HG03378 (cell line): ENCODE data around the gene ANKS4B.
"Not testable (repeated sequence)": the region's sequence is repeated elsewhere in the genome, so short reads cannot be mapped to it uniquely, and the experiment has no call there.

Source experiments
- ATAC-seq: cut with Tn5 transposase; IDR thresholded peaks from one replicate; pipeline ENCODE4 v1.9.1; 2021; ENCODE audit warnings: mild to moderate bottlenecking, moderate library complexity; ENCODE audit not compliant: unreplicated experiment

ANKS4B gene, protein sequence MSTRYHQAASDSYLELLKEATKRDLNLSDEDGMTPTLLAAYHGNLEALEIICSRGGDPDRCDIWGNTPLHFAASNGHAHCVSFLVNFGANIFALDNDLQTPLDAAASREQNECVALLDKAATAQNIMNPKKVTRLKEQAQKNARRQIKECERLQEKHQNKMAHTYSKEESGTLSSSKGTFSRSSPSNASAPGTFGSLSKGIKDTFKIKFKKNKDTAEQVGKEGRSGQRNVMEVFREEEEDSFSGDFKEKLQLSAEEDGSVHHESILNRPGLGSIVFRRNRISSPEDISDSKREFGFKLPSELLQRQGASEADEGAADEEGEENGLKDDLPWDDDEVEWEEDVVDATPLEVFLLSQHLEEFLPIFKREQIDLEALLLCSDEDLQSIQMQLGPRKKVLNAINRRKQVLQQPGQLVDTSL

DNA sequence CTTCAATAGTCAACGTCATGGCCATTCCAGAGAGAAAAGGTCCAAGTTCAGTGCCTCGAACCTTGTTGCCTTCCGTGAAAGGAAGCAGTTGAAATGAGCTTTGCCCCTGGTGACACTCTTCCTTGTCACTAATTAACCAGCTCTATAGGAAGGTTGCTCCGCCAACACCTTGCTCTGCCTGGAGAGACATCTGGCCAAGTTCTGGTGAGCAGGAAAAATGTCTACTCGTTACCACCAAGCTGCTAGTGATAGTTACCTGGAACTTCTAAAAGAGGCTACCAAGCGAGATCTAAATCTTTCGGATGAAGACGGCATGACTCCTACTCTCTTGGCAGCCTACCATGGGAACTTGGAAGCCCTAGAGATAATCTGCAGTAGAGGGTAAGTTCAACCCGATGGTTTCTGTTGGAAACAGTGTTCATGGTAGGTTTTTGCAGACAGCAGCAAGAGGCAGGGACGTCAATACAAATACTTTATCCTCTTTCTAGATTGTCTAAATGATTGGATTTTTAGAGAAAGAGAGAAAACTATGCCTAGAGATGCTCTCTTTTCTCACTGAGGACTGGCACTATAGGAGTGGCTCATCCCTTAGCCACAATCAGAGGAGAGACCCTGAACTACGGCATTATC, at the start of gene ANKS4B:
Gene ANKS4B, plus strand, starts transcription at position 179 of the 630 bp plus-strand sequence. Its CDS starts 39 bp downstream, at position 218.
- no peak for ATAC-seq

GRCh38 chr16:21183995-21184394, 49.5 kb upstream of the ANKS4B start:
- no peak for ATAC-seq

DNA sequence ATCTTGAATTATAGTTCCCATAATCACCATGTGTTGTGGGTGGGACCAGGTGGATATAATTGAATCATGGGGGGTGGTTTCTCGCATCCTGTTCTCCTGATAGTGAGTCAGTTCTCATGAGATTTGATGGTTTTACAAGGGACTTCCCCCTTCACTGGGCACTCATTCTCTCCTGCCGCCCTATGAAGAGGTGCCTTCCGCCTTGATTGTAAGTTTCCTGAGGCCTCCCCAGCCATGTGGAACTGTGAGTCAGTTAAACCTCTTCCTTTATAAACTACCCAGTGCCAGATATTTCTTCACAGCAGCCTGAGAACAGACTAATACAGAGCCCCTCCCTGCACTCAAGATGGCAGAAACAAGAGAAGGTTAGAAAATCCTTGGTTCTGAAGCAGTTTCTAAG, 48.7 kb upstream of the ANKS4B start:
- ATAC-seq: no peak

DNA sequence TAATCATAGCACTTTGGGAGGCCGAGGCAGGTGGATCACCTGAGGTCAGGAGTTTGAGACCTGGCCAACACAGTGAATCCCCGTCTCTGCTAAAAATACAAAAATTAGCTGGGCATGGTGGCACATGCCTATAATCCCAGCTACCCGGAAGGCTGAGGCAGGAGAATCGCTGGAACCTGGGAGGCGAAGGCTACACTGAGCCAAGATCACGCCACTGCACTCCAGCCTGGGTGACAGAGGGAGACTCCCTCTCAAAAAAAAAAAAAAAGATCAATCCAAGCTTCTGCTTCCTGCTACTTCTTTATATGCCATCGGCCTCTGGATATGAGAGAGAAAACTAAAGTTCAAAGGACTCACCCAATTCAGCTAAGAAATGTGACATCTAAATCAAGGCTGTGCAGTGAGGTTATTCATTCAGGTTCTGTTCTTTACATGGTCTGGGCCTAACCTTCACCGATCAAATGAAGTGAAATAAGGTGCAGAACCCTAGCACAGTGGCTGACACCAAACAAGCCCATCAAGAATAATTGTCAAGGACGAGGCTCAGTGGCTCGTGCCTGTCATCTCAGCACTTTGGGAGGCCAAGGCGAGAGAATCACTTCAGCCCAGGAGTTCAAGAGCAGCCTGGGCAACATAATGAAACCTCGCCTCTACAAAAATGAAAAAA, 47.7 kb upstream of the ANKS4B start:
- ATAC-seq: no peak

DNA sequence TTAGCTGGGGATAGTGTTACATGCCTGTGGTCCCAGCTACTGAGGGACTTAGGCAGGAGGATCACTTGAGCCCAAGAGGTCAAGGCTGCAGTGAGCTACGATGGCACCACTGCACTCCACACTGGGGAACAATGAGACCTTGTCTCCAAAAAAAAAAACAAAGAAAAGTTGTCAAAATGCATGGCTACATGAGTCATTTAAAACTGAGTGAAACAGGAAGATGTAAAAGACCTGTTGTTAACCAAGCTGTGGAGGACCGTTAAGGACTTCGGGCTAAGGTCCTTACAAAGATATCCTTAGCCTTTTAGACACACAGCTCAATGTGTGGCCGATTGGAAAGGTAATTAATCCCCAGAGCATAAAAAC, 47.2 kb upstream of the ANKS4B start:
- ATAC-seq: no peak

DNA sequence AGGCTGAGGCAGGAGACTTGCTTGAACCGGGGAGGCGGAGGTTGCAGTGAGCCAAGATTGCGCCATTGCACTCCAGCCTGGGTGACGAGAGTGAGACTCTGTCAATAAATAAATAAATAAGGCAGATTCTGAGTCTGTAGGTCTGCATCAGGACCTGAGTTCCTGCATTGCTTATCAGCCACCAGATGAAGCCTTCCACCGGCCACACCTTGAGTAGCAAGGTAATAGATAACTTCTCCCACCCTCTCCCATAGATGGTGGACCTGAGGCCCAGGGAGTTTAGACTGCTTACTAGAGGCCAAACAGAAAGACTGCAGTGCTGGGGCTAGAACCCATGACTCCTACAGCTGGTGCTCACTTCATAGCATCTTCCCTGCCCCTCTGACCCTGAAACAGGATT, 44.2 kb upstream of the ANKS4B start:
- no peak for ATAC-seq

DNA sequence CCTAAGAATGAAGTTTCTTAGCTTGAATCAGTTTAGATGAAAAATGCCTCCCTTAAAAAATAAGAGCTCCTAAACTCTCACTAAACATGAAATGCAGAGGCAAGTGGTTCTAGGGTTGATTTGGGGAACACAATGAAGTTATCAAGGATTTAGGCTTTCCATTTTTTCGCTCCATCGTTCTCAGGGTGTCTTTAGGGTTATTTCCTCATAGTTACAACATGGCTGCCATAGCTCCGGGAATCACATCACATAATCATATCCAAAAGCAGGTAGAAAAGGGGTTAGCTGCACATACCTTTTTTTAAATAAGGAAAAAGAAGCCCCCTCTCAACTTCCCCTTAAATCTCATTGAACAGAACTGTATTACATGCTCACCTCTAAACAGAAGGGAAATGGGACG, 43.5 kb upstream of the ANKS4B start:
- ATAC-seq: no peak

- no peak for ATAC-seq
Observed at GRCh38 chr16:21190599-21190998, 42.9 kb upstream of the ANKS4B start.

- no peak for ATAC-seq
Observed at GRCh38 chr16:21192991-21193390, 40.5 kb upstream of the ANKS4B start.

DNA sequence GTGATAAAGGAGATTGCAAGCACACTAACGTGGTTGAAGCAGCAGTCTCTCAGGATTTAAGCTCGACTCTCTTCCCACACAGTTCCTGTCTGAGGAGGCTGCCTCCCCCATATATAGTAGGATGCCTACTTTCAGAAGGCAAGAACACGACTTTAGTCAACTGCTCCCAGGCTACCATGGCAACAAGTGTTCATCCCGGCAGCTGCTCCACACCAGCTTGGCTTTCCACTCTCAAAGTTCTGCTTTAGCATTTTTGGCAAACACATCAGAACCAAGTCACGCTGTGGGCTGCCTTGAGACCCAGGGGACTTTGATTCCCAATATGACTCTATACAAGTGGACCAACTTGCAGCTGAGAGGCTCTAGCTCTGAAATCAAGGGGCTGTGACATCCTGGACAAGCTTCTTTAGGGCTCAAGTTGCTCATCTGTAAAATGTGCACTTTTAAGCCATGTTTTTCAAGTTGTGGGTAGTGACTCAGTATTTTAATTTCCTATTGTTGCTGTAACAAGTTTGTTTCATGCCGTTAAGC, 38.7 kb upstream of the ANKS4B start:
- no peak for ATAC-seq

- not testable (repeated sequence) for ATAC-seq
Observed at GRCh38 chr16:21195330-21195729, 38.2 kb upstream of the ANKS4B start.

DNA sequence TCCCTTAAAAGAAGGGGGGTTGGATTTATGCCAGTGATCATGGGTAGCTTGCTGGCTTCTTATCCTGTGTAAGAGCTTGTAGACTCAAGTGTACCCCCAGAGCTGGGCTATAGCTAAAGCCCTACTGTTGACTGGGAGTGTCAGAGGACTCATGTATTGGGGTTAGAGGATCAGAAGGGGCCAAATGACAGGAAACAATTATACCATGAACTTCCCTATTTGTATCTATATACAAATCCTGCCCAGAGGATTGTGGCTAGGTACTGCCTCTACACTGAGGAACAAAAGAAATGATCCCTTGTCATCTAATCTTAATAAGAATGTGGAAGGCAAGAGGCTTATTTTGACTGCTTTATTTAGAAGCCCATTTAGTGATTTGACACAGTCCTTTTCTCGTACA, 36.4 kb upstream of the ANKS4B start:
- no peak for ATAC-seq

DNA sequence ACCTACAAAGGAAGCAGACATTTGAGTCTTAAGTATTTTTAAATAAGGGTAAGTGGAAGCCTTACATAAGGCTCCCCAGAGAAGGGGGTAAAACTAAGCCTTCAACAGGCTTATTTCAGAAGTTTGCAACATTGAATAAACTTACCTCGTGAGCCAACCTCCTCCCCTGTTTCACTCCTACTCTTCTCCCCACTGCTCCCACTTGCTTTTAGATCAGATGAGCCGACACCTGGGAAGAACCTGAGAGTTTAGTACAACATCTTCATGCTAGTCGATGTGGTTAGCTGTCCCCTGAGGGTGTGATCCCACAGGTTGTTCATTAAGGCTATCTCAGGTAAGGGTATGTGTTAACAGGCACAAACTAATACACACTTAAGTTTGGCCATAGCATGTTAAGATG, 35.9 kb upstream of the ANKS4B start:
- ATAC-seq: no peak

DNA sequence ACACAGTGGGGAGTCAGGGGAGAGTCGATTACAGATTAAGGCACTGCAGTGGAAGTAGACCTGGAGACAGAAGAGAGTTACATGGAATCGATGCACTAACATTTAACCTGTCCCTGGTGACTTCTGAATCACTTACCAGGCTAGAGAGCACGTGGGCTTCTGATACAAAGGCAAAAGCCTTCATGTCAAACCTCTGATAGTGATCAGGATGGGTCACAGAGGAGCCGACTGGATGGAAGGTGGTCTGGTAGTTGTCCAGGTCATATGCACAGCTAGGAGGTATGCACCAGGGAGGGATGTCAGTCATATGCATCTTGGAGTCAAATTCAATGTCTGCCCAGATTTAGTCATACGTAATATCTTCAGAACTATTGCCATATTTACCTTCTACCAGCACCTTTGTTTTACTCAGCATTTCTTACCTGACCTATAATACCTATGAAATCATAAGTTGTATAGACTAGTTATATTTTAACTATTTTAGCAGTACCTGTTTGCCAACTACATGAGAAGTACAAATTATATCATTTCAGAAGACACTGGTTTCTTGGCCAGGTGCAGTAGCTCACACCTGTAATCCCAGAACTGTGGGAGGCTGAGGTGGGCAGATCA, 33.8 kb upstream of the ANKS4B start:
- no peak for ATAC-seq

DNA sequence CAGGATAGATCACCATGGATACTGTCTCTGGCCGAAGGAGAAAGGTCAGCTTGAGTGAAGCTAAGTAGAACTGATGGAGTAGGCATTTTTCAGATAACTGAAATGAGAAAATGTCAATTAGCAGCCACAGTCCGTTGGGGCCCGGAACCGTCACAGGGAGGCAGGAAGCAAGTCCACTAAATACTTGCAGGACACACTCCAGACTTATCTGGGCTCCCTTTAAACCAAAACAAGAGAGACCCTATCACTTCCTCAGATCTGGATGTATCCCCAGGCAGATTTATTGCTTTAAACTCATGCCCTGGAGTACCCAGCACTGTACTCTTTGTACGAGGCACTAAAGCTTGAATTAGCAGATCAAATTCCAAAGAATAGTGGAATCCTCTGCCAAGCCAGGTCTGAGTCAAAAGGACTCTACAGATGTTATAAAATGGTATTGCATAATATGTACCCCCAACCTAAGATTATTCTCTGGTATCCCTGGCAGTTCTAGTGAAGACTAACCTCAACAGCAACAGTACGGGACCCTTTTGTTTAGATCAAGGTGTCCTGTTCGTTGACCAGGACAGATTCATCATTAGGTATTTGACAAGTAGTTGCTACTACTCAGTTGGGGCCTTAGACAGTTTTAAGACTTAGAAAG, 30.2 kb upstream of the ANKS4B start:
- ATAC-seq: no peak

DNA sequence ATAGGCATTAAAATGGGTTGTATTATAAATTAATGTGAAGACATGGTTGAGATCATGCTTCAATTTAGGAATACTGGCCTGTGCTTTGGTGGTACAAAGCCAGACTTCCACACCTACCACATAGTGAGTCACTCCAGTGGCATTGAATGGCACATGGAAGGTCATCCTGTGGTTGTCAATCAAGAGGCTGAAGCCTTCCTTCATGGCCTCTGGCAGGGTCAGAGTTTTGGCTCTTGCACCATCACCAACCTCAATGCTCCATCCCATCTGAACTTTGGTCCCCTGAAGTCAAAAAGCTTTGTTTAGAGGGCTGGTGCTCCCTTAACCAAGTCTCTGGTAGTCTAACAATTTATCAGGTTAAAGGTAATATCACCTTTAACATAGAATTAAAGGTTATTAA, 28.2 kb upstream of the ANKS4B start:
- no peak for ATAC-seq

DNA sequence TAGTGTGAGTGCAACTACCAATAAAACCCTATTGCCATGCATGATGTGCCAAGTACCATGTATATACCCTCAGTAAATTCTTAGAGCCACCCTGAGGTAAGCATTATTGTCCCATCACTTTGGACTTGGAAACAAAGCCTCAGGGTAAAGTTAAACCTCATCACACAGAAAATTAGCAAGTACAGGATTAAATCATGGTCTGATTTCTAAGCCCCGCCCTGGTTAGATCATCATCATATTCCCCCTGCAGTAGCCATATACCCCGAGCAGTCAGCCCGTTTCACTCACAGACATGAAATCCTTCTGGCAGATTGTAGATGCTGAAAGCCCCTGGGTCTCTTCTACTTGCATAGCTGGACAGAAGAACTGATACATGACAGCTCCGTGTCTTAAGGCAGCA, 26.9 kb upstream of the ANKS4B start:
- no peak for ATAC-seq

GRCh38 chr16:21208446-21209230, 24.9 kb upstream of the ANKS4B start:
- no peak for ATAC-seq

DNA sequence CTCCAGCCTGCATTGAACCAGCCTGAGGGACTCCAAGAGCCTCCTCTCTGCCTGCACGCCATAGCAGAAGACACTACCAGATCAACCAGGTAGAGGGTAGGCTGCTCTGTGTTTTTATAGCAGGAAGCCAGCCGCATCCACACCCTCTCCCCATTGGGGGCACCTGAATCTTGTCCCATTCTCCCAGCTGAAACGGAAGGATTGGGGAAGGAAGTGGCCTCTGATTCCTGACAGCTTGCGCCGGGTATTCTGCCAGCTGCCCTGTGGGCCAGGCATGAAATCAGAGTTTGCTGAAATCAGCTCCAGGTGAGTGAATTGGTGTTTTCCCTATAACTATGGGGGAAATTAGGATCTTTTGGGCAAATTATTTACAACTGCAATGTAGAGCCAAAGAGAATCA, 22.0 kb upstream of the ANKS4B start, which contains the start of gene ZP2:
Gene ZP2, minus strand, starts transcription at position 89 of the 400 bp plus-strand sequence. Its CDS starts 27 bp downstream, at position 62.
- ATAC-seq: no peak

GRCh38 chr16:21214086-21214485, 19.4 kb upstream of the ANKS4B start:
- ATAC-seq: no peak
